Activated CD8-positive, alpha-beta memory T cell treated with anti-CD3 and anti-CD28 coated beads, Interleukin-2, amount 50 U/mL, for 48 hours (primary cell): ENCODE data around the gene GUCA1A.
A peak's percentile ranks its signal among the peaks of the same experiment; 100 is the strongest.

ENCODE experiments used
- DNase-seq: peaks from one replicate; pipeline ENCODE4 v3.0.0-alpha.2; 2020

The GUCA1A gene

GRCh38 chr6:42173101-42173500 is at the start of gene GUCA1A:
TSS of gene GUCA1A (plus strand) at chr6:42173364. CDS start at chr6:42173614, 250 bp downstream.
- DNase-seq, result no peak

DNA sequence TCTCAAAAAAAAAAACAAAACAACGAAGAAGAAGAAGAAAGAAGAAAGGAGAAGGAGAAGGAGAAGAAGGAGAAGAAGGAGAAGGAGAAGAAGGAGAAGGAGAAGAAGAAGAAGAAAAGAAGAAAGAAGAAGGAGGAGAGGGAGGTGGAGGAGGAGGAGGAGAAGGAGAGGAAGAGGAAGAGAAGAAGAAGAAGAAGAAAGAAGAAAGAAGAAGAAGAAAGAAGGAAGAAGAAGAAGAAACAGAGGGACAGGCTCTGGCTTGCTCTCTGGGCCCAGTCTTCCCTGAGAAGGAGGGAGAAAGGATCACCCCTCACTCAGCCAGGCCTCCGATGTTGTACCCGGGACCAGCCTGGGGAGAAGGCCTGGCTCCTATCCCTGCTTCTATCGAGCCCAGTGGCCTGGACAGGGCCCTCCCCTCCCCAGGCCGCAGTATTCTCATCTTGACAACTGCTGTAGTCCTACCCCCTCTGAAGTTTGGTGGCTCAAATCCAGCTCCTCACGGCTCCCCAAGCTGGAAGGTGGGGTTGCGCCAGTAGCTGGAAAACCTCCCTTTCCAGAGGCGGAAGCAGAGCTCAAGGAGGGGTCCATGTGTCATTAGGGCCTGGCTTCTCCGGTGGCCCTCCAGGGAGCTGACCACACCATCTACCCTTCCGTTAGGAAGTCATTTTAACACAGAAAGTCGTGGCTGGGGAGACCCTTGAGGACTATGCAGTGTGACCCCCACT is 49.6 kb upstream of the GUCA1A start:
- DNase-seq, result no peak

GRCh38 chr6:42124223-42124836 is 48.8 kb upstream of the GUCA1A start:
- DNase-seq, result no peak

DNA sequence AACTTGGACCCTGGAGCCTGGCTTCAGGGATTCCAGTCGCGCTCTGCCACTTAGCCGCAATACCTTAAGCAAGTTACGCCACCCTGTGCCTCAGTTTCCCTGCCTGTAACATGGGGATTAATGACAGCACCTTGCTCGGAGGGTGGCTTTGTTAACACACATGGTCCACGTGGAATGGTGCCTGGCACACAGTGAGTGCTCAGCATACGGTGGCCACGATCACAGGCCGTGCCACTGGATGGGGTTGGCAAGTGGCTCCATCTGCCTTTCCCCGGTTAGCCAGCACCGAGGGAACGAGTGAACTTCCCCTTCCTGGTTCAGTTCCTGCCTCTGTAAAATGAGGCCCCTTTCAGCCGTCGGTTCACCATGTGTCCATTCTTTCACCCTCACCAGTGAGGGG is 47.9 kb upstream of the GUCA1A start:
- DNase-seq, result no peak

GRCh38 chr6:42125663-42126062 is 47.5 kb upstream of the GUCA1A start:
- DNase-seq, result no peak

GRCh38 chr6:42128460-42129359 is 44.5 kb upstream of the GUCA1A start:
- DNase-seq, result no peak

DNA sequence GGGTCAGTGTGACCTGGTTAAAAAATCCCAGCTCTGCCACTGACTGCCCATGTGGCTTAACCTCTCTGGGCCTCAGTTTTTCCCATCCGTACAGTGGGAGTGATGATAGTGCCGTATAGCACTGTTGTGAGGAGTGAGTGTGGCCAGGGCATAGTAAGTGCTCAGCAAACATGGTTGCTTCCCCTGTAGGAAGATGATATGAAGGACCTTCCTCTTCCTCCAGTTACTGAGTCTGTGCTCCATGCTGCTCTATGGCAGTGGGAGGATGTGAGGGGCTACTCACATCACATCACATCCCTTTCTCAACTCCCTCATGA is 43.8 kb upstream of the GUCA1A start:
- DNase-seq, result no peak

DNA sequence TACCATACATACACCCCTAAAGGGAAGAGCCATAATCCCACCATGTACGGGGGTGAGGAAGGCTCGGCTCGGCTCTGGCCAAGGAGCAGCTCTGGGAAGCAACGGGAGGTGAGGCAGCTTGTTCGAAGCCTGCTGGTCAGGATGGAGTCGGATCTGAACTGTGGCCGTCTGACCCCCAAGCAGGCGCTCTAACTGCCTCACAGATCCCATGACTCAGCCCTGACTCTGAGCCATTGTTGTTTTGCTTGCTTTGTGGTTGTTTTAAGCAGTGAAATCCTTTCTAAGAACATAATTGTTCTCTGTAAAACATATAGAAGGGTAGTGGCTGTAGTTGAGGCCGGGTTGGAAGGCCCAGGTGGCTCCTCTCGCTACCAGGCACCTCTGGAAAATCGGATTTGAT is 41.6 kb upstream of the GUCA1A start:
- DNase-seq, result no peak

DNA sequence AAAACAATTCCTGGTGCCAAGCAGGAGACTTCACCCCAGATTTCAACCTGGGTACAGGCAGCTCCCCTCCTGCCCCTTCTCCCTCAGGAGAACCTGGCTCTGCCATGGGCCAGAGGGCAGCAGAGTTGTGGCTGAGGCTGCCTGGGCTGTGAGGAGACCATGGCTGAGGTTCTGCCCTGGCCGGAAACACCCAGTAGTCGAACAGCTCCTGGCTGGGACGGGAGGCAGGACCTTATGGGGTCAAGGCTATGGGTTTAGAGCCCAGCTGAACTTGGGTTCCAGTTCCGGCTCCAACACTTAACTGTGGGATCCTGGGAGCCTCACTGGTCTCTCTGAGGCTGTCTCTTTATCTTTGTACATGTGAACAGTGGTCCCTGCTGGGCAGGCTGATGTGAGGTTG is 39.2 kb upstream of the GUCA1A start:
- no peak for DNase-seq

GRCh38 chr6:42135161-42135560 is 38.0 kb upstream of the GUCA1A start:
- DNase-seq, result no peak

DNA sequence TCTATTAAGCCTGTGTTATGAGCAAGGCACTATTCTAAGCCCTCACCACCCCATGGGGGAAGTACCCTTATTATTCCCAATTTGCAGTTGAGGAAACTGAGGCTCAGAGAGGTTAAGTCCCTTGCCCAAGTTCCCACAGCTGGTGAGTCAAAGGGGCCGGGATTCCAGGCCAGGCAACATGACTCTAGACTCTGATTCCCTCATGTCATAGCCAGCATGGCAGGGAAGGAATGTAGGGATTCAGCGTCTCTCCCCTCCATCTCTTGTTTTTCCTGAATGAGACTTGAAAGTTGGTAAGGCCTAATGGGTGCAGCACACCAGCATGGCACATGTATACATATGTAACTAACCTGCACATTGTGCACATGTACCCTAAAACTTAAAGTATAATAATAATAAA is 37.4 kb upstream of the GUCA1A start:
- no peak for DNase-seq

DNA sequence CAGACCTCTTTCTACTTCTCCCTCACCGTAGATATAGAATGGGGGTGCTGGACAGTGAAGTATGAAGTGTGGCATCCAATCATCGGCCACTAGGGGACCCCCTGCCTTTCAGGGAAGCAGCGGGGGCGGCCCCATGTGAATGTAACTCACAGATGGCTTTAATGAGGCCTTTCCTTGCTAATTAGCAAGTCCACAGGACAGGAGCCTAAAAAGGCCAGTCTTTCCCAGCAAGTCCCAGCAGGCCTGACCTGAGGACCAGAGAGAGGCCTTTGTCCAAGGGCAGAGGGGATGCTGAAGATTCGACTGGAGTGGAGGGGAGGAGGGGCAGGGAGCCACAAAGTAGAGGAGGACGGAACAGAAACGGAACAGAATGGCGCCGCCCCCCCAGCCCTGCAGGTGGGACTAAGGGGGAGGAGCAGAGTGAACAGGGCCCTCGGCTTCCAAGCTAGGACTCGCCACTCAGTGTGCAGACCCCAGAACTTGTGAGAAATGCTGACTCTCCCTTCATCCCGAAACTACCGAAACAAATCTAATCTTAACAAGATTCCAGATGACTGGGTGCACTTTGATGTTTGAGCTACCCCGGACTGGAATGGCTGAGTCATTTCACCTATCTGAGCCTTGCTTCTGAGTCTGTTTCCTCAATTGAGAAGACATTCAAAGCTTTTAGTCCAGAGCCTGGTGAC is 36.5 kb upstream of the GUCA1A start:
- peak; percentile 74 for DNase-seq

- no peak for DNase-seq
These were observed 35.9 kb upstream of the GUCA1A start for GRCh38 chr6:42137194-42137753.

DNA sequence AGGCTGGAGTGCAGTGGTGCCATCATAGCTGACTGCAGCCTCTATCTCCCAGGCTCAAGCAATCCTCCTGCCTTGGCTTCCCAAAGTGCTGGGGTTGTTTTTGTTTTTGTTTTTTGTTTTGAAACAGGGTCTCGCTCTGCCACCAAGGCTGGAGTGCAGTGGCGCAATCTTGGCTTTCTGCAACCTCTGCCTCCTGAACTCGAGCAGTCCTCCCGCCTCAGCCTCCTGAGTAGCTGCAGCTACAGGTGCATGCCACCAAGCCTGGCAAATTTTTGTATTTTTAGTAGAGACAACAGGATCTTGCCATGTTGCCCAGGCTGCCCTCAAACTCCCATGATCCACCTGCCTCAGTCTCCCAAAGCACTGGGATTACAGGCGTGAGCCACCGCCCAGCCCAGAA is 35.0 kb upstream of the GUCA1A start:
- DNase-seq, result no peak

DNA sequence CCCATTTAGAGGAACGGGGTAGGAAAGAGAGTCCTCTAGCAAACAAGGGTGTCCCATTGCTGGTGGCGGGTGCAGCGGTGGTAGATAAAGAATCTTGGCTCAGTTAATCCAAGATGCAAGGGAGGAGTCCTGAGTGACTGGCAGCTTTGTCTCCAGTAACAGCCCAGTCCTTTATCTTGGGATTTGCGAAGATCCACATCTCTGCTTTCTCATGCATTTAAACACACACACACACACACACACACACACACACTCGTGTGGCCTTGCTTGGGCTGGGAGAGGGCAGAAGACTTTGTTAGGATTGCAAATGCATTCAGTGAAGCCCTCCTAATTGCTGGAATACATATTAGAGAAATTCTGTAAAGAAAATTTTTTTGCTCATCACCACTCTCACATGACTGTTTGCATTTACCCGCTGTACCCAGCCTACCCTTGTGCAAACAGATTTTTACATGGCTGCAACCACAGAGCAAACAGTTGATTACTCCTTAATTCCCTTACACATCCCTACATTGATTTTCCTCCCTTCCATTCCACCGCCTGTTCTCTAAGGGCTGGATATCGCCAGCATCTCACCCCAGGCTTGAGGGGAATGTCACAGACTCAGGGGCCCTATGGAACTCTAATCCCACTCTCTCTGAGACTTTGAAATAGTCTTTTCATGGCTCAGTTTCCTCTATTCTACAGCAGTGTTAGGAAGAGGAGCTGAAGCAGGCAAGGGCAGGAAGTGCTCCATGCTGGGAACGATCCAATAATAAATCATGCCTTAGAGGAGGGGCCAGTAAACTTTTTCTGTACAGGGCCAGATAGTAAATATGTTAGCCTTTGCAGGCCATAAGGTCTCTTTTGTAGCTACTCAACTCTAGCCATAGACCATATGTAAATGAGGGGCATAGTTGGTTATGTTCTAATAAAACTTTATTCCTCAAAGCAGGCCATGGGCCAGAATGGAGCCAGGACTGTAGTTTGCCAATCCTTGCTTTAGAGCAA is 34.2 kb upstream of the GUCA1A start:
- DNase-seq, result no peak

DNA sequence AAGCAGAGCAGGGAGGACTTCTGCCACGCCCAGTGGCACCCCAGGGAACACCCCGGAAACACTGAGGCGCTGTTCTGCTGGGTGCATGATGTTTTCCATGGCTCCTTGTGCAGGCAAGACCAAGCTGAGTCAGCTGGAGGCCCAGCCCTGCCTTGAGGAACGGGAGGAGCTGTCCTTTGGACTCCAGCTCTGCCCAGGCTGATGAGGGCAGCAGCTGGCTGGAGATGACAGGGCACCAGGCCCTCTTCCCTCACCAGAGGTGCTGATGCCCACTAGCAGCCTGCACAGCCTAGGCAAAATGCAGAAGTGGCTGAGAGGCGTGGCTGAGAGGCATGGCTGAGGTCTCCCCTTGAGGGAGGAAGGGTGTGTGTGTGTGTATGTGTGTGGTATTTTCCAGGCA is 33.1 kb upstream of the GUCA1A start:
- DNase-seq, result no peak

GRCh38 chr6:42140756-42141602 is 32.2 kb upstream of the GUCA1A start:
- no peak for DNase-seq

GRCh38 chr6:42141603-42142117 is 31.5 kb upstream of the GUCA1A start:
- DNase-seq, result no peak

DNA sequence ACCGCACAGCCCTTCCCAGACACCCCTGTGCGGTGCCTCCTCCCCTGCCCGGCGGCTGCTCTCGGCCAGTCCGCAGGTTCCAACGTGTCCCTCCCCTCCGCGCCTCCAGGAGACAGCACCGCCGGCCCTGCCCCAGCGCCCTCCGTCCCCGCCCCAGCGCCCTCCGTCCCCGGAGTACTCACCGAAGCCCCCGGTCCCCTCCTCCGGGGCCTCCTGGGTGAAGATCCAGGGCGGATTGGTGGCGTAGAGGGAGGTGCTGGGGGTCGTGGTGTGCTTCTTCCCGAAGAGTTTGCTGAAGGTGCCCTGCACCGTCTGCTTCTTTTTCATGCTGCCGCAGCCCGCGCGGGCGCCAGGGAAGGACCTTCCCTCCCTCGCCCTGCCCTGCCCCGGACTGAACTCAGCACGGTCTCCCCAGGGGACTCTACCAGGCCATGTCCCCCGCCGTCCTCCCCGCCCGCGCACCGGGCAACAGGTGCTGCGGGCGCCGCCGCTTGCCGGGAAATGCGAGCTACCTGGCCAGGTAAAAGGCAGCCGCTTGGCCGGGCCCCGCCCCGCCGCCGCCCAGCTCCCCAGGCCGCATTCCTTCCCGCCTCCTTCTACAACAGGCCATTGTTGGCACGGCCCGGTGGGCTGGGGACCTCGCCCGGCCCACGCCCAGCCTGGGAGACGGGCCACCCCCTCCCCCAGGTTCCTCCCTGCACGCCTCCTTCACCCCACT is 30.9 kb upstream of the GUCA1A start, which contains the start of gene C6orf132:
Gene C6orf132 (minus strand): TSS at position 503 of the 718 bp plus-strand sequence. CDS start 176 bp downstream, at position 327.
- no peak for DNase-seq

DNA sequence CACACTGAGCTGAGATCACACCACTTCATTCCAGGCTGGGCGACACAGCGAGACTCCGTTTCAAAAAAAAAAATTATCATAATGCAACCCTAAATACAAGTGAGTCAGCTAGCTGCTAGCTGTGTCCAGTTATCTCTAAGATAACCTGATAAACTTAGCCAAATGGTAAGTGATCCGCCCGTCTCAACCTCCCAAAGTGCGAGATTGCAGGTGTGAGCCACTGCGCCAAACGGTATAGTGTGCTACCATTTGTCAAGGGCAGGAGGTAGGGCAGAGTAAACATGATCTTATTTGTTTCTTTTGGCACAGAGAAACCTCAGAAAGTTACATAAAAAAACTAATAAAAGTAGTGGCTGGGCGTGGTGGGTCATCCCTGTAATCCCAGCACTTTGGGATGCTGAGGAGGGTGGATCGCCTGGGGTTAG is 26.0 kb upstream of the GUCA1A start:
- DNase-seq, result no peak
